Measurements from ENCODE around the gene NBEAL1.

- TF ChIP-seq POLR2A (IDR thresholded peaks at IDR 0.05) (no peak), CTCF (IDR thresholded peaks at IDR 0.05) (no peak), EP300 (IDR thresholded peaks at IDR 0.05) (no peak)
These were observed 223.6 kb downstream of the NBEAL1 start for GRCh38 chr2:203238292-203238703.

Data from tibial nerve (tissue), 4 donors.